GM19328 (cell line): Measurements from ENCODE around the gene CATSPER2.
"Not testable (repeated sequence)": the region's sequence is repeated elsewhere in the genome, so short reads cannot be mapped to it uniquely, and the experiment has no call there.

Experiments used
- ATAC-seq: cut with Tn5 transposase; IDR thresholded peaks from one replicate; pipeline ENCODE4 v1.9.1; 2021; ENCODE audit warnings: mild to moderate bottlenecking, moderate library complexity; ENCODE audit not compliant: unreplicated experiment

CATSPER2 gene

DNA sequence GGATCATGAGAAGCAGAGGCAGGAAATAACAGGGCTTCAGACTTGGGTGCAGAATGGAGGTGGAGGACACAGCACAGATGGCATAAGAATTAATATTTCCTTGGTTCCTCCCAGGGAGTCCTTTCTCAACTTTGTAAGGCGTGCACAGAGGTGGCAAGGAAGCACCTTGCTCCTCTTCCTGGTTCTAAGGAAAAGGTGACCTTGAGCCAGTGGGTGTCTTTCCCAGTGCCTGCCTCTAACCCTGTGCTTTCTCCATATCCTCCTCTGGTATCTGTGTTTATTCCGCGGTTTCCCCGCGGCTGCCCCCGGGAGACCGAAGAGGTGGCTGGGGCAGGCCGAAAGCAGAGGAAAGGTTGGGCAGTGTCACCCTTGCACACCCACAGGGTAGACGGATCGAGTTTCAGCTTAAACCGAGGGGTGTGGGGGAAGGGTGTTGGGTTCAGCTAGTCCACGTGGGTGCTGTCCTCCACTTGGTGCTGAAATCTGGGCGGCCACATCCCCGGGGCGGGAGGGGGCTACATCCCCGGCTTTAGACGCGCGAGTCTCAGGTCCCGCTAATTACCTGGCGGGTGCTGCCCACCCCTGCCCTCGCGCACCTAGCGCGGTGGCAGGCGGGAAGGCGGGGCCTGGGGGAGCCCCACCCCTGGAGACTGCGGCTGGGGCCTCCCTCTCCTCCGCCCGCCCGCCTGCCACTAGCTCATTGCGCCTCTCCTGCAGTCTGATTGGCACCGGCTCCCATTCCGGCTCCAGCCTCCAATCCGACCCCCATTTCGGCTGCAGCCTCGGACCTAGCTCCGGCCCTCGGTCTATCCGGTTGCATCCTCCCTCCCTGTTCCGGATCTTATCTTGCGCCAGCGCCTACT lies 55.1 kb downstream of the CATSPER2 start, which contains the start of gene CKMT1B:
Gene CKMT1B (plus strand): TSS at position 700 of the 863 bp plus-strand sequence. CDS start 192 bp downstream, outside the sequence.
- not testable (repeated sequence) for ATAC-seq

DNA sequence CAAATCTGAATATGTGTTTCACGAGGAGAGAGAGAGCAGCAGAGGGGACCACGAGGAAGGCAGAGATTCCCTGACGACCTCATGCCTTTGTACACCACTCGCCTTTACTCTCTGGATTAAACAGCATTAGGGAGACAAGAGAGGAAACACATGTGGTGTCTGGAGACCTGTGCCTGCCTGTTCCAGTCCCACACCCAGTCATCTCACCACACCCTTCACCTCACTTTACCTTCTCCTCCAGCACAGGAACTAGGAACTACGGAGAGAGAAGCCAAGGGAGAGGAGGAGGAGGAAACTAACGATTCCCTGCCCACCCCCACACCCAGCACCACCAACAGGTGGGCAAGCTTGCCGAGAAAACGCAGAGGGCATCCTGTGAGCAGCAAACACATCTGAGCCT lies 55.8 kb downstream of the CATSPER2 start:
- ATAC-seq = not testable (repeated sequence)

DNA sequence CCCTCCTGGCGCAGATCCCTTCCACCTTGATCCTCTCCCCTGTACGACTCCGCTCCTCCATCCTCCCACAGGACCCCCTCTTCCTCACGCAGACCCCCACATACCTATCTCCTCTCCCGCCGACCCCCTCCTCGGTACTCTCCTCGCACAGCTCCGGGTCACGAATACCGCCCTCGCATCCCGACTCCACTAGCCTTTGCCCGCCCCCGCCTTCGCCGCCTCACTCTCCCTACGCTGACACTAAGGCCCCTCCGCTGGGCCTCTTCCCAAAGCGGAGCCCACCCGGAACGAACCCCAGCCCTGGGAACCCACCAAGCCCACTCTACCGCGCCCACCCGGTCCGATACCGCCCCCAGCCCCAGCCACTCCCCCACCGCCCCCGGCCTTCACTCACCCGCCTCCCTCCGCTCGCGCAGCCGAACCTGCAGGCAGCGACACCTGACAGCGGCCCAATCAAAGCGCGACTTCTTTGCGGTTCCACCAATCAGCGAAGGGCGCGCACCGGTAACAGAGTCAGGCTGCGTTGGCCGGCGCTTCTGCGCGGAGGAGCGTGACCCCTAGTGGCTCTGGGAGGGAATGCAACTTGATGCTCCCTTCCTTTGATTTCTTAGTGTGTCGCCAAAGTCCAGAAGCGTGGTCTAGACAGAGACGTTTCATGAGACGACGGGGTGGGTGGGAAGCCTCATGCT lies 58.7 kb downstream of the CATSPER2 start, which contains the start of gene PPIP5K1:
Gene PPIP5K1 (minus strand): TSS at position 431 of the 689 bp plus-strand sequence. CDS start 5,704 bp downstream, outside the sequence.
- peak; percentile 93 for ATAC-seq
